Islet of Langerhans (tissue), 1 donor: ENCODE measurements around the gene TSR3.

Experiments used
- FAIRE-seq: peaks from one replicate; lab custom pipeline; 2011; peaks lifted over from hg19 to GRCh38; lab: Jason Lieb, UNC

TSR3 gene

GRCh38 chr16:1377406-1378010 is 25.8 kb upstream of the TSR3 start:
- FAIRE-seq, result no peak

DNA sequence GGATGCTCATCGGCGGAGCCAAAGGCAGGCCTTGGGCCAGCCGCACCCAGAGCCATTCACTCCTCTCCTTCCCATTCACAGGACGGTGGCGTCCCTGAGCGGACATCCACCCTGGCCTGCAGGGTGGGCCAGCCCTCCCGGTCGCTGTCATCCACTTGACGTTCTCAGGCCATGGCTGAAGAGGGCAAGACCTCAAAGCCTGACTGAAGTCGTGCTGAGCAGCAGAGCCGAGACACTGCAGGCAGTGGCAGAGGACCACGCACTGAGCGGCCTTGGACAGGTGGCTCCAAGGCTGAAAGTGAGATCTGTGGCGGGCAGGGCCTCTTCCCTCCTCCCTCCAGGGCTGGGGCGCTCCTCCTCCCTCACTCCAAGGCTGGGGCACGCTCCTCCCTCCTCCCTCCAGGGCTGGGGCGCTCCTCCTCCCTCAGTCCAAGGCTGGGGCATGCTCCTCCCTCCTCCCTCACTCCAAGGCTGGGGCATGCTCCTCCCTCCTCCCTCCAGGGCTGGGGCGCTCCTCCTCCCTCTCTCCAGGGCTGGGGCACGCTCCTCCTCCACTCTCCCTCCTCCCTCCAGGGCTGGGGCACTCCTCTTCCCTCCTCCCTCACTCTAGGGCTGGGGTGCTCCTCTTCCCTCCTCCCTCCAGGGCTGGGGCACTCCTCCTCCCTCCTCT is 24.2 kb upstream of the TSR3 start:
- FAIRE-seq, result no peak

DNA sequence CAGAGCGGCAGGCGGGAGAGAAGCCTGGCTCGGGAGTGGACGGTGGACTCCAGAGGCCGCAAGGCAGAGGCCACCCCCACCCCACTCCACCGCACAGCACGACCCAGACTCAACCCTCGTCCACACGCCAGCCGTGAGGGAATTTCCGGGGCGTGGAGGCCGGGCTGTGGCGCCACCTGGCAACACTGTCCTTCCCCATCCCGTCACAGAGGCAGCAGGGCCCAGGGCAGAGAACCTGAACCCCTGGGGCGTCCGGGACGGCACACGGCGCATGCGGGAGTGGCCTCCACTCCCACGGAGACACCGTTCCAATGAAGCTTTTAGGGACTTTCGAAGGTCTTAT is 23.6 kb upstream of the TSR3 start:
- no peak for FAIRE-seq

GRCh38 chr16:1374418-1375297 is 23.0 kb upstream of the TSR3 start:
- no peak for FAIRE-seq

DNA sequence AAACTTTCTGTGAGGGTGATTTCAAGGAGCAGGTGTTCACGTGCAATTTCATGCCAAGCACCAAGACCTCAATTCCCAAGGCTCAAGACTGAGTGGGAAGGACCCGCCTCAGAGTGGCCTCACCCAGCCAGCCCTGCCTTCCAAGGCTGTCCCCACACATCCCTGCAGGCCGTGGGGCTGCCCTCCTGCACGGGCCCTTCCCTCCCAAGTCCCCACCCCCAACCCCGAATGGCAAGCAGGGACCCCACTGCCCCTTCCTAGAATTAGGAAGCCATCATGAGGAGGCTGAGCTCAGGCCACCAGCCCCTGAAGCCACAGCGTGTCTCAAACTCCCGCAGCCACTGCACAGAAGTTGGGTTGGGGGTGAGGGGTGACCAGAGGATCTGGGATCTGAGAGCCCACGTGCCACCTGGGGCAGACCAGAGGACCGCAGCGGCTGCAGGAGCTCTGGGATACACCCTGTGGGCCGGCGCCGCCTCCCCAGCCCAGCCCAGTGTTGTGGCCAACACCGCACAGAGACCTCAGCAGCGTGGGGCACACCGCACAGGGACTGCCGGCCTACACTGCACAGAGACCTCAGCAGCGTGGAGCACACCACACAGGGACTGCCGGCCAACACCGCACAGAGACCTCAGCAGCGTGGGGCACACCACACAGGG is 20.7 kb upstream of the TSR3 start:
- no peak for FAIRE-seq

- no peak for FAIRE-seq
Observed at GRCh38 chr16:1371054-1371978, 19.6 kb upstream of the TSR3 start.

- no peak for FAIRE-seq
Observed at GRCh38 chr16:1367486-1368174, 16.0 kb upstream of the TSR3 start.

GRCh38 chr16:1366712-1367299 is 15.1 kb upstream of the TSR3 start:
- no peak for FAIRE-seq

GRCh38 chr16:1366060-1366711 is 14.5 kb upstream of the TSR3 start:
- no peak for FAIRE-seq

DNA sequence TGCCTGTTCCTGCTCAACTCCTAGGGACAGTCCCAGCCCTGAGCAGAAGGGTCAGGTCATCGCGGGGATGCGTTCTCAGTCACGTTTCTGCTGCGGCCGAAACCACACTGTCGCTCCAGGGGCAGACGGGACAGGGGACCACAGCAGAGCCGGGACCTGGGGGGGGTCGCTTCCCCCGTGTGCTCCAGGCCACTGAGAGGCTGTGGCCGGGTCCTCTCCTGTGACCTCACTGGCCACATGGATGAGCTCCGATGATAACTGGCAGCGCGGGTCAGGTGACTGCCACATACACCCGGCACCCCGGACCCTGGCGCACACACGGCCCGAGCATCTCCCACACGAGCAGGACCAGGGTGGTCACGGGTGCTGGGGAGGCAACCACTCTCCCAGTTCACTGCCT is 12.8 kb upstream of the TSR3 start:
- FAIRE-seq, result no peak

- no peak for FAIRE-seq
Observed at GRCh38 chr16:1363501-1364041, 11.9 kb upstream of the TSR3 start.

DNA sequence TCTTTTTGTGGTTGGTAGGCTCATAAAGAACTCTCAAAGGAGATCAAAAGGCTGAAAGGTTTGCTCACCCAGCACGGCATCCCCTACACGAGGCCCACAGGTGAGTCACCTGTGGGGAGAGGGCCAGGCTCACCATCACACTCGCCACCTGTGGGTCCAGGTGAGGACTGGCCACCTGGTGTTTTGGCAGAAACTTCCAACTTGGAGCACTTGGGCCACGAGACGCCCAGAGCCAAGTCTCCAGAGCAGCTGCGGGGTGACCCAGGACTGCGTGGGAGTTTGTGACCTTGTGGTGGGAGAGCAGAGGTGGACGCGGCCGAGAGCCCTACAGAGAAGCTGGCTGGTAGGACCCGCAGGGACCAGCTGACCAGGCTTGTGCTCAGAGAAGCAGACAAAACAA is 11.1 kb upstream of the TSR3 start:
- FAIRE-seq, result no peak

DNA sequence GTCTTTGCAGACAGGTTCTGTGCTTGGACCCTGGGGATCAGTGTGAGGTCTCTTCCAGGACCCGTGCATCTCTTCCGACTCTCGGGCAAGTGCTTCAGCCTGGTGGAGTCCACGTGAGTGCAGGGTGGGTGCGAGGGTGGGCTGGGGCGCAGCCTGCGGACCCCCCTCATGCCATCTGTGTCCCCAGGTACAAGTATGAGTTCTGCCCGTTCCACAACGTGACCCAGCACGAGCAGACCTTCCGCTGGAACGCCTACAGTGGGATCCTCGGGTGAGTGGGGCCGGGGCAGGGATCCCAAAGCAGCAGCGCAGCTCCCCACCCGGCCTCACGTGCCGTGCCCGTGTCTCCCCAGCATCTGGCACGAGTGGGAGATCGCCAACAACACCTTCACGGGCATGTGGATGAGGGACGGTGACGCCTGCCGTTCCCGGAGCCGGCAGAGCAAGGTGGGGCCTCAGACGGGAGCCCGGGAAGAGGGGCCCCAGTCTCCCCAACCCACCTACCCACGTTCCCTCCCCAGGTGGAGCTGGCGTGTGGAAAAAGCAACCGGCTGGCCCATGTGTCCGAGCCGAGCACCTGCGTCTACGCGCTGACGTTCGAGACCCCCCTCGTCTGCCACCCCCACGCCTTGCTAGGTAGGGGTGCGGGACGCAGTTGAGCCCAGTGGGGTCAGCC is 10.1 kb upstream of the TSR3 start:
- no peak for FAIRE-seq

DNA sequence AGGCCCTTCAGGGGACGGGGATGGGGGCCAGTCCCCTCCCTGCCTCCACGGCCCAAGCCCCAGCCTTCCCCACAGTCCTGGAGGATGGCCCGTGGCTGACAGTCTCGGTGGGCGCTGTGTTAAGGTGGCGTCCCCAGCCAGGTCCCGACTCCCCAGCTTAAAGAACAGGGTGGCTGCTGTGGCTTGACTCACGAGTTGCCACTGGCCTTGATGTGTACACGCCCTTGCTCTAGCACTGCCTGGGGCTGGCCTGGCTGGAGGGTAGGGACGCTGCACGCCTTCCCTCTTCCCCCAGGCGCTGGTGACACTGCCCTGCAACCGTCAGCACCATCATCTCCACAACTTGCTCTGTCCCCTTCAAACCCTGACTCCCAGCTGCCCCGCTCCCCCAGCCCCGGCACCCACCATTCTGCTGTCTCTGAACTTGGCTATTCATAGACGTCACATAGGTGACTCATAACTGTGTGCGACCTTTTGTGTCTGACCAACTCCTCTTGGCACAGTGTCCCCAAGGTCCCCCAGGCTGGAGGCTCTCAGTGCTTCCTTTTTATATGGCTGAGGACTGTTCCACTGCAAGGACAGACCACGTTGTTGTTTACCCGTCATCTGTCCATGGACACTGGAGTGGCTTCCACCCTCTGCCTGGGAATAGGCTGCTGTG is 6.4 kb upstream of the TSR3 start:
- FAIRE-seq, result no peak

GRCh38 chr16:1356061-1356900 is 4.6 kb upstream of the TSR3 start:
- FAIRE-seq, result no peak

- FAIRE-seq, result no peak
Observed at GRCh38 chr16:1355591-1355990, 3.9 kb upstream of the TSR3 start.

DNA sequence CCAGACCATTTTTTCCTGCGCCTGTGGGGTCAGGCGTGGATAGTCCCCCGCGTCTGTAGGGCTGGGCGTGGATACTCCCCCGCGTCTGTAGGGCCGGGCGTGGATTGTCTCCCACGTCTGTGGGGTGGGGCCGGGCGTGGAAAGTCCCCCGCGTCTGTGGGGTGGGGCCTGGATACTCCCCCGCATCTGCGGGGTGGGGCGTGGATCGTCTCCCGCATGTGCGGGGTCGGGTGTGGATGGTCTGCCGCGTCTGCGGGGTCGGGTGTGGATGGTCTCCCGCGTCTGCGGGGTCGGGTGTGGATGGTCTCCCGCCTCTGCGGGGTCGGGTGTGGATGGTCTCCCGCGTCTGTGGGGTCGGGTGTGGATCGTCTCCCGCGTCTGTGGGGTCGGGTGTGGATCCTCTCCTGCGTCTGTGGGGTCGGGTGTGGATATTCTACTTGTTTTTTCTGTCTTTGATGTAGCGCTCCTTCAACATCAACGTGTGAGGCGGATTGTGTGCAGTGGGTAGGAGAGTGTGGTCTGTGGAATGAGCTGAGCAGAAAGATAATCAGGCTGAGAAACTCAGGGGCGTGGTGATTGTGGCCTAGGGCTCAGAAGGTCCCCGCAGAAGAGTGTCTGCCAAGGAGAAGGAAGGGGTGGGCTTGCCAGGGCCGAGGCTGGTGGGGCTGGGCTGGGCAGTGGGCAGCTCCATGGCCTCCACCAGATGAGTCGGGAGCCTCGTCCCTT is 3.3 kb upstream of the TSR3 start:
- FAIRE-seq, result no peak
